HCT116 (cell line): ENCODE data around the gene GSK3A.
A peak's percentile ranks its signal among the peaks of the same experiment; 100 is the strongest.

ENCODE experiments used
- EZH2 ChIP-seq: fragments of 200-600 bp; sonication (generic); IDR thresholded peaks from 2 replicates; pipeline ENCODE4 v1.6.1; 2017; ENCODE audit warnings: antibody characterized with exemption, mixed run types
- JUND ChIP-seq: IDR thresholded peaks from 2 replicates; pipeline ENCODE4 v1.6.1; 2012
- POLR2A ChIP-seq: IDR thresholded peaks from 2 replicates; pipeline ENCODE4 v1.7.0; 2011; ENCODE audit warnings: borderline replicate concordance; ENCODE audit not compliant: insufficient read depth, insufficient read length; ENCODE audit errors: extremely low read depth
- POLR2AphosphoS5 ChIP-seq: IDR thresholded peaks from 2 replicates; pipeline ENCODE4 v1.6.1; 2011; ENCODE audit warnings: mild to moderate bottlenecking, low read depth, low read length, moderate library complexity
- SP1 ChIP-seq: IDR thresholded peaks from 2 replicates; pipeline ENCODE4 v1.6.1; 2012; ENCODE audit warnings: low read depth
- TF ChIP-seq, protein P1 (sequence below), 3 experiments: fragments of 200-600 bp in 1 of 3; sonication (generic) in 1 of 3; IDR thresholded peaks in 2 of 3; conservative IDR thresholded peaks in 1 of 3; 2 replicates each; pipeline ENCODE4 v1.5.1; 2012 to 2017; ENCODE audit warnings: low read depth in 2 of 3, low read length in 2 of 3, antibody characterized with exemption in 1 of 3, borderline replicate concordance in 1 of 3, control low read depth in 1 of 3, mild to moderate bottlenecking in 1 of 3, mixed read lengths in 1 of 3, mixed run types in 1 of 3, moderate library complexity in 1 of 3; ENCODE audit not compliant: insufficient read depth in 1 of 3
- TF ChIP-seq, protein P2 (sequence below): IDR thresholded peaks from 2 replicates; pipeline ENCODE4 v1.6.1; 2012
- TF ChIP-seq, protein P3 (sequence below): IDR thresholded peaks from 2 replicates; pipeline ENCODE4 v1.6.1; 2012; ENCODE audit warnings: low read depth
- TF ChIP-seq, protein P4 (sequence below): IDR thresholded peaks from 2 replicates; pipeline ENCODE4 v1.6.1; 2012
- TF ChIP-seq, protein P5 (sequence below): IDR thresholded peaks from 2 replicates; pipeline ENCODE4 v1.6.1; 2011; ENCODE audit warnings: mild to moderate bottlenecking, low read length, moderate library complexity; ENCODE audit not compliant: insufficient replicate concordance; ENCODE audit errors: extremely low read depth

DNA sequence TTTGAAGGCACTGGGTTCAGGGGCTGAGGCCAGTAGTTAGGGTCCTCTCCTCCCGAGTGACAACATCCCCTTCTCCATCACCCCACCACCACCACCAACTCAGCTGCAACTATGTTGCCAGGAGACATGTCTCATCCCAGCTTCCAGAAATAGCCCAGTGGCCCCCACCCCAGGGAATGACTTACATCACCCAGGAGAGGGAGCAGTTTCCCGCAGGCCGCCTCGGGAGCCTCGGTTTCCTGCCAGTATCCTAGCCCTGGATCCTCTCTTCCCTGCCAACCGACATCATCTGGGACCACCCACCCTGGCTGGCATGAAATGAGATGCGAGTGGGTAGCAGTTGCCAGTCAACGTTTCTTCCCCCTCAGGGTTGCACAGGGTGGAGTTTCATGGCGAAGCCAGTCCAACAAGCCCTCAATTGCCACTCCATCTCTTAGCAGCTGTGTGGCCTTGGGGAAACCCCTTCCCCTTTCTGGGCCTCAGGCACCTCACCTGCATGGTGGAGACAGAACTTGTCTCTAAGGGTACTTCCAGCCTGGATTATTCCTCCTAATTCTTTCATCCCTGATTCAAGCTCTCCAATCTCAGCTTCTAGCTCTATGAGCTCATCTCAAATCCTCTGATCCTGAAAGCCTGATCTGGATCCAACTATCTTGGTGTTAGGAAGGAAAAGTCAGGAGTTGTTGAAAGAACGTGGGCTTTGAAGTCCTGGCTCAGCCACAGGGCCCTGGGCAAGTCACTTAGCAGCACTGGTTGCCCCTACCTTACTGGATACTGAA is 3.9 kb upstream of the GSK3A start:
- TF ChIP-seq EZH2: no peak
- TF ChIP-seq, protein P1, sequence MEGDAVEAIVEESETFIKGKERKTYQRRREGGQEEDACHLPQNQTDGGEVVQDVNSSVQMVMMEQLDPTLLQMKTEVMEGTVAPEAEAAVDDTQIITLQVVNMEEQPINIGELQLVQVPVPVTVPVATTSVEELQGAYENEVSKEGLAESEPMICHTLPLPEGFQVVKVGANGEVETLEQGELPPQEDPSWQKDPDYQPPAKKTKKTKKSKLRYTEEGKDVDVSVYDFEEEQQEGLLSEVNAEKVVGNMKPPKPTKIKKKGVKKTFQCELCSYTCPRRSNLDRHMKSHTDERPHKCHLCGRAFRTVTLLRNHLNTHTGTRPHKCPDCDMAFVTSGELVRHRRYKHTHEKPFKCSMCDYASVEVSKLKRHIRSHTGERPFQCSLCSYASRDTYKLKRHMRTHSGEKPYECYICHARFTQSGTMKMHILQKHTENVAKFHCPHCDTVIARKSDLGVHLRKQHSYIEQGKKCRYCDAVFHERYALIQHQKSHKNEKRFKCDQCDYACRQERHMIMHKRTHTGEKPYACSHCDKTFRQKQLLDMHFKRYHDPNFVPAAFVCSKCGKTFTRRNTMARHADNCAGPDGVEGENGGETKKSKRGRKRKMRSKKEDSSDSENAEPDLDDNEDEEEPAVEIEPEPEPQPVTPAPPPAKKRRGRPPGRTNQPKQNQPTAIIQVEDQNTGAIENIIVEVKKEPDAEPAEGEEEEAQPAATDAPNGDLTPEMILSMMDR (IDR thresholded peaks at IDR 0.05 in 2 of 3, conservative IDR thresholded peaks at IDR 0.05 in 1 of 3; ENCODE audit: borderline replicate concordance in 1 of 3, insufficient read depth in 1 of 3, low read depth in 2 of 3, low read length in 2 of 3): peak; percentile 67 to 85 (median 74); a peak in 5 of 6 replicates
- TF ChIP-seq, protein P2, sequence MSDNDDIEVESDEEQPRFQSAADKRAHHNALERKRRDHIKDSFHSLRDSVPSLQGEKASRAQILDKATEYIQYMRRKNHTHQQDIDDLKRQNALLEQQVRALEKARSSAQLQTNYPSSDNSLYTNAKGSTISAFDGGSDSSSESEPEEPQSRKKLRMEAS: no peak
- no peak for TF ChIP-seq SP1
- TF ChIP-seq, protein P3, sequence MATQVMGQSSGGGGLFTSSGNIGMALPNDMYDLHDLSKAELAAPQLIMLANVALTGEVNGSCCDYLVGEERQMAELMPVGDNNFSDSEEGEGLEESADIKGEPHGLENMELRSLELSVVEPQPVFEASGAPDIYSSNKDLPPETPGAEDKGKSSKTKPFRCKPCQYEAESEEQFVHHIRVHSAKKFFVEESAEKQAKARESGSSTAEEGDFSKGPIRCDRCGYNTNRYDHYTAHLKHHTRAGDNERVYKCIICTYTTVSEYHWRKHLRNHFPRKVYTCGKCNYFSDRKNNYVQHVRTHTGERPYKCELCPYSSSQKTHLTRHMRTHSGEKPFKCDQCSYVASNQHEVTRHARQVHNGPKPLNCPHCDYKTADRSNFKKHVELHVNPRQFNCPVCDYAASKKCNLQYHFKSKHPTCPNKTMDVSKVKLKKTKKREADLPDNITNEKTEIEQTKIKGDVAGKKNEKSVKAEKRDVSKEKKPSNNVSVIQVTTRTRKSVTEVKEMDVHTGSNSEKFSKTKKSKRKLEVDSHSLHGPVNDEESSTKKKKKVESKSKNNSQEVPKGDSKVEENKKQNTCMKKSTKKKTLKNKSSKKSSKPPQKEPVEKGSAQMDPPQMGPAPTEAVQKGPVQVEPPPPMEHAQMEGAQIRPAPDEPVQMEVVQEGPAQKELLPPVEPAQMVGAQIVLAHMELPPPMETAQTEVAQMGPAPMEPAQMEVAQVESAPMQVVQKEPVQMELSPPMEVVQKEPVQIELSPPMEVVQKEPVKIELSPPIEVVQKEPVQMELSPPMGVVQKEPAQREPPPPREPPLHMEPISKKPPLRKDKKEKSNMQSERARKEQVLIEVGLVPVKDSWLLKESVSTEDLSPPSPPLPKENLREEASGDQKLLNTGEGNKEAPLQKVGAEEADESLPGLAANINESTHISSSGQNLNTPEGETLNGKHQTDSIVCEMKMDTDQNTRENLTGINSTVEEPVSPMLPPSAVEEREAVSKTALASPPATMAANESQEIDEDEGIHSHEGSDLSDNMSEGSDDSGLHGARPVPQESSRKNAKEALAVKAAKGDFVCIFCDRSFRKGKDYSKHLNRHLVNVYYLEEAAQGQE: no peak
- no peak for TF ChIP-seq JUND
- TF ChIP-seq, protein P4, sequence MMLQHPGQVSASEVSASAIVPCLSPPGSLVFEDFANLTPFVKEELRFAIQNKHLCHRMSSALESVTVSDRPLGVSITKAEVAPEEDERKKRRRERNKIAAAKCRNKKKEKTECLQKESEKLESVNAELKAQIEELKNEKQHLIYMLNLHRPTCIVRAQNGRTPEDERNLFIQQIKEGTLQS: no peak
- no peak for TF ChIP-seq POLR2A
- TF ChIP-seq, protein P5, sequence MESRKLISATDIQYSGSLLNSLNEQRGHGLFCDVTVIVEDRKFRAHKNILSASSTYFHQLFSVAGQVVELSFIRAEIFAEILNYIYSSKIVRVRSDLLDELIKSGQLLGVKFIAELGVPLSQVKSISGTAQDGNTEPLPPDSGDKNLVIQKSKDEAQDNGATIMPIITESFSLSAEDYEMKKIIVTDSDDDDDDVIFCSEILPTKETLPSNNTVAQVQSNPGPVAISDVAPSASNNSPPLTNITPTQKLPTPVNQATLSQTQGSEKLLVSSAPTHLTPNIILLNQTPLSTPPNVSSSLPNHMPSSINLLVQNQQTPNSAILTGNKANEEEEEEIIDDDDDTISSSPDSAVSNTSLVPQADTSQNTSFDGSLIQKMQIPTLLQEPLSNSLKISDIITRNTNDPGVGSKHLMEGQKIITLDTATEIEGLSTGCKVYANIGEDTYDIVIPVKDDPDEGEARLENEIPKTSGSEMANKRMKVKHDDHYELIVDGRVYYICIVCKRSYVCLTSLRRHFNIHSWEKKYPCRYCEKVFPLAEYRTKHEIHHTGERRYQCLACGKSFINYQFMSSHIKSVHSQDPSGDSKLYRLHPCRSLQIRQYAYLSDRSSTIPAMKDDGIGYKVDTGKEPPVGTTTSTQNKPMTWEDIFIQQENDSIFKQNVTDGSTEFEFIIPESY: no peak
- TF ChIP-seq POLR2AphosphoS5: peak; percentile 58
